HepG2 (cell line): ENCODE data around the gene SULT2B1. TPM values are rescaled to one million over a fixed set of nuclear protein-coding genes. Genes with fewer than 3 reads are reported as not detected.
A peak's percentile ranks its signal among the peaks of the same experiment; 100 is the strongest.

Source experiments
- ATAD3A ChIP-seq: sonication (generic); formaldehyde crosslinking; IDR thresholded peaks from 2 replicates; pipeline ENCODE4 v1.4.0; 2020; ENCODE audit warnings: missing genetic modification reagents
- CBX1 ChIP-seq: IDR thresholded peaks from one replicate; pipeline ENCODE4 v1.6.1; 2016; ENCODE audit warnings: antibody characterized with exemption, low read depth
- HNRNPH1 ChIP-seq: fragments of 200-400 bp; formaldehyde crosslinking; optimal IDR thresholded peaks from 2 replicates; pipeline ENCODE3; 2017; ENCODE audit warnings: mild to moderate bottlenecking, low read depth, low read length
- ISL2 ChIP-seq: sonication (generic); formaldehyde crosslinking; IDR thresholded peaks from 2 replicates; pipeline ENCODE4 v1.5.0; 2020; ENCODE audit warnings: missing genetic modification reagents
- KAT8 ChIP-seq: IDR thresholded peaks from 2 replicates; pipeline ENCODE4 v1.6.1; 2016; ENCODE audit warnings: missing genetic modification reagents, missing compliant biosample characterization
- KLF9 ChIP-seq: IDR thresholded peaks from 2 replicates; pipeline ENCODE4 v1.6.1; 2016; ENCODE audit warnings: low read depth
- NCOA2 ChIP-seq: sonication (generic); formaldehyde crosslinking; IDR thresholded peaks from 2 replicates; pipeline ENCODE4 v1.8.0; 2022; ENCODE audit warnings: inconsistent platforms
- PHF21A ChIP-seq: sonication (generic); formaldehyde crosslinking; IDR thresholded peaks from 2 replicates; pipeline ENCODE4 v1.5.0; 2020; ENCODE audit warnings: mild to moderate bottlenecking, missing genetic modification reagents
- SMAD9 ChIP-seq: sonication (generic); formaldehyde crosslinking; IDR thresholded peaks from 2 replicates; pipeline ENCODE4 v1.5.1; 2020; ENCODE audit warnings: mild to moderate bottlenecking, missing genetic modification reagents
- SUZ12 ChIP-seq: fragments of 150-350 bp; IDR thresholded peaks from 2 replicates; pipeline ENCODE4 v1.6.1; 2014; ENCODE audit warnings: low read depth, low read length
- ZNF468 ChIP-seq: sonication (generic); formaldehyde crosslinking; IDR thresholded peaks from 2 replicates; pipeline ENCODE4 v1.8.0; 2022; ENCODE audit warnings: mild to moderate bottlenecking, moderate library complexity, missing genetic modification reagents
- ZNF616 ChIP-seq: sonication (generic); formaldehyde crosslinking; IDR thresholded peaks from 2 replicates; pipeline ENCODE4 v1.5.0; 2020; ENCODE audit warnings: low read depth, mild to moderate bottlenecking, missing genetic modification reagents
- polyA plus RNA-seq, 8 experiments: library from polyadenylated mRNA; depleted of rRNA in 3 of 8; stranded (reverse) in 7 of 8; unstranded in 1 of 8; fragments of >200 nt; fragmentation: Illumina TruSeq in 4 of 8; extraction: Trizol in 4 of 8; gene quantifications; 2 replicates each; pipeline versions ENCODE4 v1.2.1 to v1.2.3, GENCODE V29; 2011 to 2016; ENCODE audit warnings: low read depth in 4 of 8, missing spikeins in 1 of 8, mixed read lengths in 1 of 8; ENCODE audit not compliant: insufficient read depth in 1 of 8
- total RNA-seq, 5 experiments: library from RNA; depleted of rRNA; stranded (reverse); fragments of >200 nt; fragmentation: Illumina TruSeq; extraction: Trizol; gene quantifications; 2 replicates each; pipeline ENCODE4 v1.2.3, GENCODE V29; 2016; ENCODE audit warnings: low read depth in 1 of 5
- TF ChIP-seq, protein P1 (sequence below): IDR thresholded peaks from 2 replicates; pipeline ENCODE4 v1.6.1; 2016
- TF ChIP-seq, protein P2 (sequence below): sonication (generic); formaldehyde crosslinking; IDR thresholded peaks from 2 replicates; pipeline ENCODE4 v1.8.1; 2022; ENCODE audit warnings: mild to moderate bottlenecking, missing genetic modification reagents
- TF ChIP-seq, protein P3 (sequence below): sonication (generic); formaldehyde crosslinking; IDR thresholded peaks from 2 replicates; pipeline ENCODE4 v1.8.1; 2023; ENCODE audit warnings: missing genetic modification reagents, inconsistent platforms, borderline replicate concordance
- TF ChIP-seq, protein P4 (sequence below): sonication (generic); formaldehyde crosslinking; IDR thresholded peaks from 2 replicates; pipeline ENCODE4 v1.4.0; 2020; ENCODE audit warnings: missing genetic modification reagents, mild to moderate bottlenecking, borderline replicate concordance
- TF ChIP-seq, protein P5 (sequence below): sonication (generic); formaldehyde crosslinking; IDR thresholded peaks from 2 replicates; pipeline ENCODE4 v1.4.0; 2020; ENCODE audit warnings: missing genetic modification reagents; ENCODE audit errors: not compliant biosample characterization
- TF ChIP-seq, protein P6 (sequence below): sonication (generic); formaldehyde crosslinking; IDR thresholded peaks from 2 replicates; pipeline ENCODE4 v1.9.0; 2021; ENCODE audit warnings: missing genetic modification reagents, borderline replicate concordance

Gene SULT2B1
- total and polyA plus RNA-seq, 2 of the 13 experiments (the other 11 are each of a cell fraction or from before 2014, with no cell fraction given), result 0.13 TPM; not detected in 1

DNA sequence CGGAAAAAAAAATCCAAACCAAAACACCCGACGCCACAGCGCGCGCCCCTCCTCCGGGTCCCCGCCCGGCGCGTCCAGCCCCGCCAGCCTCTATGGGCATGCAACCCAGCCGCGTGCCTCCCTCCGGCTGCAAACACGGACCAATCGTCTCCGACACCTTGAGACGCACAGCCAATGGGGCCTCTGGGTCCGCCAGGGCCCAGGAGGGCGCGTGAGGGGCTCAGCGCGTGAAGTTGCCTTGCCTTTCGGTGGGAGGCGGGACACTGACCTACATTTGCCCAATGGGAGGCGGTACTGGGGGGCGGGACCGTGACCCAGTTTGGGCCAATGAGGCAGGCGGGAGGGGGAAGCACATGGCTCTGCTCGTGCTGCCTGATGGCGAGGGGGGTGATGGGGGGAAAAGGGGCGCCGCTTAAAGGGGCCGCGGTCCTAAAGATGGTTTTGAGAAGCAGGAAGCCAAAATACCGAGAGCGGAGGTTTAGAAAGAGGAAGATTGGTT, 85.5 kb downstream of the SULT2B1 start (continued):
- TF ChIP-seq, protein P1, sequence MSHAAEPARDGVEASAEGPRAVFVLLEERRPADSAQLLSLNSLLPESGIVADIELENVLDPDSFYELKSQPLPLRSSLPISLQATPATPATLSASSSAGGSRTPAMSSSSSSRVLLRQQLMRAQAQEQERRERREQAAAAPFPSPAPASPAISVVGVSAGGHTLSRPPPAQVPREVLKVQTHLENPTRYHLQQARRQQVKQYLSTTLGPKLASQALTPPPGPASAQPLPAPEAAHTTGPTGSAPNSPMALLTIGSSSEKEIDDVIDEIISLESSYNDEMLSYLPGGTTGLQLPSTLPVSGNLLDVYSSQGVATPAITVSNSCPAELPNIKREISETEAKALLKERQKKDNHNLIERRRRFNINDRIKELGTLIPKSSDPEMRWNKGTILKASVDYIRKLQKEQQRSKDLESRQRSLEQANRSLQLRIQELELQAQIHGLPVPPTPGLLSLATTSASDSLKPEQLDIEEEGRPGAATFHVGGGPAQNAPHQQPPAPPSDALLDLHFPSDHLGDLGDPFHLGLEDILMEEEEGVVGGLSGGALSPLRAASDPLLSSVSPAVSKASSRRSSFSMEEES (CRISPR knock-in tag), result peak; percentile 63; the same call in 1 of the 2 replicates
- TF ChIP-seq, protein P2, sequence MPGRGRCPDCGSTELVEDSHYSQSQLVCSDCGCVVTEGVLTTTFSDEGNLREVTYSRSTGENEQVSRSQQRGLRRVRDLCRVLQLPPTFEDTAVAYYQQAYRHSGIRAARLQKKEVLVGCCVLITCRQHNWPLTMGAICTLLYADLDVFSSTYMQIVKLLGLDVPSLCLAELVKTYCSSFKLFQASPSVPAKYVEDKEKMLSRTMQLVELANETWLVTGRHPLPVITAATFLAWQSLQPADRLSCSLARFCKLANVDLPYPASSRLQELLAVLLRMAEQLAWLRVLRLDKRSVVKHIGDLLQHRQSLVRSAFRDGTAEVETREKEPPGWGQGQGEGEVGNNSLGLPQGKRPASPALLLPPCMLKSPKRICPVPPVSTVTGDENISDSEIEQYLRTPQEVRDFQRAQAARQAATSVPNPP (CRISPR knock-in tag), result peak; percentile 76
- TF ChIP-seq NCOA2 (CRISPR knock-in tag) (no peak), ZNF468 (0 out of 2 replicates have a peak, but pooled peaks have one; percentile 69), ATAD3A (CRISPR knock-in tag) (0 out of 2 replicates have a peak, but pooled peaks have one; percentile 35), KAT8 (CRISPR knock-in tag) (no peak; the same call in 1 of the 2 replicates), SUZ12 (no peak), ZNF616 (peak; percentile 90; the same call in 1 of the 2 replicates), CBX1 (no peak), PHF21A (CRISPR knock-in tag) (peak; percentile 77; the same call in 1 of the 2 replicates), KLF9 (0 out of 2 replicates have a peak, but pooled peaks have one; percentile 68), SMAD9 (0 out of 2 replicates have a peak, but pooled peaks have one; percentile 66), HNRNPH1 (no peak), ISL2 (peak; percentile 37; the same call in 1 of the 2 replicates)
- TF ChIP-seq, protein P3, sequence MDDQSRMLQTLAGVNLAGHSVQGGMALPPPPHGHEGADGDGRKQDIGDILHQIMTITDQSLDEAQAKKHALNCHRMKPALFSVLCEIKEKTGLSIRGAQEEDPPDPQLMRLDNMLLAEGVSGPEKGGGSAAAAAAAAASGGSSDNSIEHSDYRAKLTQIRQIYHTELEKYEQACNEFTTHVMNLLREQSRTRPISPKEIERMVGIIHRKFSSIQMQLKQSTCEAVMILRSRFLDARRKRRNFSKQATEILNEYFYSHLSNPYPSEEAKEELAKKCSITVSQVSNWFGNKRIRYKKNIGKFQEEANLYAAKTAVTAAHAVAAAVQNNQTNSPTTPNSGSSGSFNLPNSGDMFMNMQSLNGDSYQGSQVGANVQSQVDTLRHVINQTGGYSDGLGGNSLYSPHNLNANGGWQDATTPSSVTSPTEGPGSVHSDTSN, result no peak
- TF ChIP-seq, protein P4, sequence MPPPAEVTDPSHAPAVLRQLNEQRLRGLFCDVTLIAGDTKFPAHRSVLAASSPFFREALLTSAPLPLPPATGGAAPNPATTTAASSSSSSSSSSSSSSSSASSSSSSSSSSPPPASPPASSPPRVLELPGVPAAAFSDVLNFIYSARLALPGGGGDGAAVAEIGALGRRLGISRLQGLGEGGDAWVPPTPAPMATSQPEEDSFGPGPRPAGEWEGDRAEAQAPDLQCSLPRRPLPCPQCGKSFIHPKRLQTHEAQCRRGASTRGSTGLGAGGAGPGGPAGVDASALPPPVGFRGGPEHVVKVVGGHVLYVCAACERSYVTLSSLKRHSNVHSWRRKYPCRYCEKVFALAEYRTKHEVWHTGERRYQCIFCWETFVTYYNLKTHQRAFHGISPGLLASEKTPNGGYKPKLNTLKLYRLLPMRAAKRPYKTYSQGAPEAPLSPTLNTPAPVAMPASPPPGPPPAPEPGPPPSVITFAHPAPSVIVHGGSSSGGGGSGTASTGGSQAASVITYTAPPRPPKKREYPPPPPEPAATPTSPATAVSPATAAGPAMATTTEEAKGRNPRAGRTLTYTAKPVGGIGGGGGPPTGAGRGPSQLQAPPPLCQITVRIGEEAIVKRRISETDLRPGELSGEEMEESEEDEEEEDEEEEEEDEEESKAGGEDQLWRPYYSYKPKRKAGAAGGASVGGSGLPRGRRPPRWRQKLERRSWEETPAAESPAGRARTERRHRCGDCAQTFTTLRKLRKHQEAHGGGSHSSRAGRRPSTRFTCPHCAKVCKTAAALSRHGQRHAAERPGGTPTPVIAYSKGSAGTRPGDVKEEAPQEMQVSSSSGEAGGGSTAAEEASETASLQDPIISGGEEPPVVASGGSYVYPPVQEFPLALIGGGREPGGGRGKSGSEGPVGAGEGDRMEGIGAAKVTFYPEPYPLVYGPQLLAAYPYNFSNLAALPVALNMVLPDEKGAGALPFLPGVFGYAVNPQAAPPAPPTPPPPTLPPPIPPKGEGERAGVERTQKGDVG (CRISPR knock-in tag), result 0 out of 2 replicates have a peak, but pooled peaks have one; percentile 19
- TF ChIP-seq, protein P5, sequence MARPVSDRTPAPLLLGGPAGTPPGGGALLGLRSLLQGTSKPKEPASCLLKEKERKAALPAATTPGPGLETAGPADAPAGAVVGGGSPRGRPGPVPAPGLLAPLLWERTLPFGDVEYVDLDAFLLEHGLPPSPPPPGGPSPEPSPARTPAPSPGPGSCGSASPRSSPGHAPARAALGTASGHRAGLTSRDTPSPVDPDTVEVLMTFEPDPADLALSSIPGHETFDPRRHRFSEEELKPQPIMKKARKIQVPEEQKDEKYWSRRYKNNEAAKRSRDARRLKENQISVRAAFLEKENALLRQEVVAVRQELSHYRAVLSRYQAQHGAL (CRISPR knock-in tag), result no peak
- TF ChIP-seq, protein P6, sequence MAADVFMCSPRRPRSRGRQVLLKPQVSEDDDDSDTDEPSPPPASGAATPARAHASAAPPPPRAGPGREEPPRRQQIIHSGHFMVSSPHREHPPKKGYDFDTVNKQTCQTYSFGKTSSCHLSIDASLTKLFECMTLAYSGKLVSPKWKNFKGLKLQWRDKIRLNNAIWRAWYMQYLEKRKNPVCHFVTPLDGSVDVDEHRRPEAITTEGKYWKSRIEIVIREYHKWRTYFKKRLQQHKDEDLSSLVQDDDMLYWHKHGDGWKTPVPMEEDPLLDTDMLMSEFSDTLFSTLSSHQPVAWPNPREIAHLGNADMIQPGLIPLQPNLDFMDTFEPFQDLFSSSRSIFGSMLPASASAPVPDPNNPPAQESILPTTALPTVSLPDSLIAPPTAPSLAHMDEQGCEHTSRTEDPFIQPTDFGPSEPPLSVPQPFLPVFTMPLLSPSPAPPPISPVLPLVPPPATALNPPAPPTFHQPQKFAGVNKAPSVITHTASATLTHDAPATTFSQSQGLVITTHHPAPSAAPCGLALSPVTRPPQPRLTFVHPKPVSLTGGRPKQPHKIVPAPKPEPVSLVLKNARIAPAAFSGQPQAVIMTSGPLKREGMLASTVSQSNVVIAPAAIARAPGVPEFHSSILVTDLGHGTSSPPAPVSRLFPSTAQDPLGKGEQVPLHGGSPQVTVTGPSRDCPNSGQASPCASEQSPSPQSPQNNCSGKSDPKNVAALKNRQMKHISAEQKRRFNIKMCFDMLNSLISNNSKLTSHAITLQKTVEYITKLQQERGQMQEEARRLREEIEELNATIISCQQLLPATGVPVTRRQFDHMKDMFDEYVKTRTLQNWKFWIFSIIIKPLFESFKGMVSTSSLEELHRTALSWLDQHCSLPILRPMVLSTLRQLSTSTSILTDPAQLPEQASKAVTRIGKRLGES (CRISPR knock-in tag), result no peak
